Measurements from ENCODE around the gene TEAD3.
"Not testable (repeated sequence)": the region's sequence is repeated elsewhere in the genome, so short reads cannot be mapped to it uniquely, and the experiment has no call there.

The TEAD3 gene

DNA sequence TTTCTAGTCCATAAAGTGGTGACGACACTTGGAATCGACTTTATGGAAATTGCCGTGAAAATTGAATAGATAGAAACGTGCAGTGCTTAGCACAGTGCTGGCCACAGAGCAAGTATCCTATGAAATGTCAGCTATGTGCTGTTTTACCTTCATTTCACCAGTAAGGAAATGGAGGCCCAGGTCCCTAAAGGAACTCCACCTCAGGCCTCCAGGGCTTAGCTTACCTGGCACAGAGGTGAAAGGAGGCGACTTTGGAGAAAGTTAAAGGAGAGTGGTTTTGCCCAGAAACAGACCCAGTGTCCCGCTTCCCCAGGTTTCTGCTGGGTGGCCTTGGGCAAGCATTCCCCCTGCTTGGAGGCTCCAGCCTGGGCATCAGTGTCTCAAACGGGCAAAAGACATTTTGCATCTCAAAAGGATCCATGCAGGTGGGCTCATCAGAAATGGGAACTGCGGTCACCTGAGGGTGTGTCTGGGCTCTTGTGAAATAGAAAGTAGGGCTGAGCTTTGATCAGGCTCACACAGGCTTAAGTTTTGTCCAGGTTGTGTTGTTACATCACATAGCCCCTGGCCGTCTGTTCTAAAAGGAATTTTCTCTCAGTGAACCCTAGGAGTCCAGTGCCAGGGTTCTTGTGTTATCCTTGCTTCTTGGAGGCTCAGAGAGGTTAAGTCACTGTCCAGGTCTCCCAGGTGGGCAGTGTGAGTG is 22.6 kb upstream of the TEAD3 start:
- TF ChIP-seq, protein P1, sequence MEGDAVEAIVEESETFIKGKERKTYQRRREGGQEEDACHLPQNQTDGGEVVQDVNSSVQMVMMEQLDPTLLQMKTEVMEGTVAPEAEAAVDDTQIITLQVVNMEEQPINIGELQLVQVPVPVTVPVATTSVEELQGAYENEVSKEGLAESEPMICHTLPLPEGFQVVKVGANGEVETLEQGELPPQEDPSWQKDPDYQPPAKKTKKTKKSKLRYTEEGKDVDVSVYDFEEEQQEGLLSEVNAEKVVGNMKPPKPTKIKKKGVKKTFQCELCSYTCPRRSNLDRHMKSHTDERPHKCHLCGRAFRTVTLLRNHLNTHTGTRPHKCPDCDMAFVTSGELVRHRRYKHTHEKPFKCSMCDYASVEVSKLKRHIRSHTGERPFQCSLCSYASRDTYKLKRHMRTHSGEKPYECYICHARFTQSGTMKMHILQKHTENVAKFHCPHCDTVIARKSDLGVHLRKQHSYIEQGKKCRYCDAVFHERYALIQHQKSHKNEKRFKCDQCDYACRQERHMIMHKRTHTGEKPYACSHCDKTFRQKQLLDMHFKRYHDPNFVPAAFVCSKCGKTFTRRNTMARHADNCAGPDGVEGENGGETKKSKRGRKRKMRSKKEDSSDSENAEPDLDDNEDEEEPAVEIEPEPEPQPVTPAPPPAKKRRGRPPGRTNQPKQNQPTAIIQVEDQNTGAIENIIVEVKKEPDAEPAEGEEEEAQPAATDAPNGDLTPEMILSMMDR (conservative IDR thresholded peaks at IDR 0.05; ENCODE audit: low read length), result no peak
- H3K4me3 ChIP-seq (ENCODE audit: low read length), result no peak overlapping the region
- DNase-seq (ENCODE audit: low read depth), result no peak

DNA sequence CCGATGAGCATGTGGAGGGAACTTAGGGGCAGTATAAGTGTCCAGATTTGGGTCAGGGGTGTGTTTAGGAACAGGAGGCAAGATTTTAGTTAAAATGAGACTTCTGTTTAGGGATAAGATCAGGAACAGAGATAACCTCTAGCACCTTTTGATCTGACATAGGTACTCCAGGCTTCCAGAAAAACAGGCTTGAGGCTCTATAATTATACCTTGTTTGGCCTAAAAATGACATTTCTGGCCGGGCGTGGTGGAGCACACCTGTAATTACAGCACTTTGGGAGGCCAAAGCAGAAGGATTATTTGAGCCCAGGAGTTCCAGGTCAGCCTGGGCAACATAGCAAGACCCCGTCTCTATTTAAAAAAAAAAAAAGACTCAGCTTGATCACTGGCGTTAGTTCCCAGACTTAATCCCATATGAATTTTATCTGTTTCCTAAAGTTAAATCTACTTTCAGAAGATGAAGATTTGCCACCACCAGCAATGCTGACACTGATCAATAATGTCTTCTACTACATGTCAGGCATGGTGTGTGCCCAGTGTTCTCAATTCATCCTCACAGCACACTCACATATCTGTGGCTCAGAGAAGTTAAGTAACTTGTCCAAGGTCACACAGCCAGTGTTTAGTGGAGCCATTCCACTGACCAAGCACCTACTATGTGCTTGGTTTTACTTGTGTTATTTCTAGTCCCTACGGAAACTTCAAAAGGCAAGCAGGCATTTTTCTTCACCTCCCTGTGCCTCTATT is 21.9 kb upstream of the TEAD3 start:
- no peak overlapping the region for H3K4me3 ChIP-seq (ENCODE audit: low read length)
- DNase-seq (ENCODE audit: low read depth), result no peak
- TF ChIP-seq, protein P1 (conservative IDR thresholded peaks at IDR 0.05; ENCODE audit: low read length), result no peak

DNA sequence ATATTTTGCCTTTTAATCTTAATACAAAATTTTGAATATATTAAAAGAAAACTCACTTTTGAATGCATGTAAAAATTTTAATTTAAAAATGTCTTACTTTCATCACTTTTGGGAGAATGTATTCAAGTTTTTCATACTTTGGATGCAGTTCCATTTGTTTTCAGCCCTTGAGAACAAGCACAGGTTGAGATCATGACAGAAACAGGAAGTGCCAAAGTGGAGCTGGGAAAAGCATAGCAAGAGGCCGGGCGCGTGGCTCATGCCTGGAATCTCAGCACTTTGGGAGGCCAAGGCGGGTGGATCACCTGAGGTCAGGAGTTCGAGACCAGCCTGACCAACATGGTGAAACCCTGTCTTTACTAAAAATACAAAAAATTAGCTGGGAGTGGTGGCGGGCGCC is 21.1 kb upstream of the TEAD3 start:
- not testable (repeated sequence) for H3K4me3 ChIP-seq (ENCODE audit: low read length); DNase-seq (ENCODE audit: low read depth)

DNA sequence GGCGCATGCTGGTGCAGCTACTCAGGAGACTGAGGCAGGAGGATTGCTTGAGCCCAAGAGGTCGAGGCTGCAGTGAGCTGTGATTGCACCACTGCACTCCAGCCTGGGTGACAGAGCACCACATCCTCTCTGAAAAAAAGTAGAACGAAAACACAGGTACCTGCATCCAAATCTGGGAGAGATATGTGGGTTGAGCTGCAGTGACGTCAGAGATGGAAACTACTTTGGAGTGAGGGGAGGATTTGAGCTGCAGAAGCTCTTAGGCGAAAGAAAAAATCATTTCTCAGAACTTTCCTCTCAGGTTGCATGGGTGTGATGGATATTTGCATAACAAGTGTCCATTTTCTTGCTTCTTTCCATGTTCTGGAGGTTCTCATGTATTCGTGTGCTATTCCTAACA is 19.8 kb upstream of the TEAD3 start:
- TF ChIP-seq, protein P1 (conservative IDR thresholded peaks at IDR 0.05; ENCODE audit: low read length), result no peak
- no peak for DNase-seq (ENCODE audit: low read depth)
- no peak overlapping the region for H3K4me3 ChIP-seq (ENCODE audit: low read length)

DNA sequence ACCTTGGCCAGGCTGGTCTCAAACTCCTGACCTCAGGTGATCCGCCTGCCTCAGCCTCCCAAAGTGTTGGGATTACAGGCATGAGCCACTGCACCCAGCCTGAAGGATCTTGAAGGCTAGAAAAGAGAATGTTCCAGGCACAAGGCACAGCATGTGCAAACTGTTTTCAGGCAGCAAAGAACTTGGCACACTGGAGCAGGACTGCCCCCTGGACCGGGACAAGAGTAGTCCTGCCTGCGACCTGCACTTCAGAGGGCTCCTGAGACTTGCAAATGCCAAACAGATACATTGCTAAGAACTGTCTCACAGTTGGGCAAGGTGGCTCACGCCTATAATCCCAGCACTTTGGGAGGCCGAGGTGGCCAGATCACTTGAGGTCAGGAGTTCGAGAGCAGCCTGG is 19.1 kb upstream of the TEAD3 start:
- DNase-seq (ENCODE audit: low read depth); H3K4me3 ChIP-seq (ENCODE audit: low read length): not testable (repeated sequence)

DNA sequence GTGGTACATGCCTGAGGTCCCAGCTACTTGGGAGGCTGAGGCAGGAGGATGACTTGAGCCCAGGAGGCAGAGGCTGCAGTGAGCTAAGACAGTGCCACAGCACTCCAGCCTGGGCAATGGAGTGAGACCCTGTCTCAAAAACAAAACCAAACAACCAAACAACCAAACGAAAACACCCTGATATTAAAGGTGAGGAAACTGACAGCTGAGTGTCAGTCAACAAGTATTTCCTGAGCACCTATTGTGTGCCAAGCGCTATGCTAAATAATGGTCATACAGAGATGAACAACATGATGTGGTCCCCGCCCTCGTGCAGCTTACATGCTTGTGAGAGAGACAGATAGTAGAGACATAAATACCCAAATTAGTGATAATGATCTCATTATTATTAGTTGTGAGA is 17.7 kb upstream of the TEAD3 start:
- no peak overlapping the region for H3K4me3 ChIP-seq (ENCODE audit: low read length)
- no peak for DNase-seq (ENCODE audit: low read depth)
- TF ChIP-seq, protein P1 (conservative IDR thresholded peaks at IDR 0.05; ENCODE audit: low read length), result no peak

DNA sequence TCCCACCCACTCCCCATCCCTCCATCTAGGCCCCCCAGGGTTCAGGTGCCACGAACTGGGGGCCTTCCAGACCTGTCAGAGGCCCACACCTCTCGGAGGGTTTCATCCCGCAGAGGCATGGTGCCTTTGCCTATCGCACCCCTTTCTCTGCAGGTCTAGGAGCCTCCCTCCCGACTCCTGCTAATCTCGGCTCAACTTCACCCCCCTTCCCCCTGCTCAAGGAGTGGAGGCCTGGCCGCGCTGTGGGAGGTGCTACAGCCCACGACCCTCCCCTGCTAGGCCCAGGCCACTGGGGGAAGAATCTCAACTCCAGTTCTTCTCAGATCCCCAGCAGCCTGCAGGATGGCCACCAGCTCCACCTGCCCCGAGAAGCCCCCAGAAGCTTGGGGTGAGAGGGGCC is 15.9 kb upstream of the TEAD3 start, which contains the start of gene TULP1:
Gene TULP1, minus strand, starts transcription at position 157 of the 400 bp plus-strand sequence. Its CDS starts 38 bp downstream, at position 119.
- TF ChIP-seq, protein P1 (conservative IDR thresholded peaks at IDR 0.05; ENCODE audit: low read length), result no peak
- no peak for DNase-seq (ENCODE audit: low read depth)
- no peak within 1 kb of the TSS for H3K4me3 ChIP-seq (ENCODE audit: low read length)

DNA sequence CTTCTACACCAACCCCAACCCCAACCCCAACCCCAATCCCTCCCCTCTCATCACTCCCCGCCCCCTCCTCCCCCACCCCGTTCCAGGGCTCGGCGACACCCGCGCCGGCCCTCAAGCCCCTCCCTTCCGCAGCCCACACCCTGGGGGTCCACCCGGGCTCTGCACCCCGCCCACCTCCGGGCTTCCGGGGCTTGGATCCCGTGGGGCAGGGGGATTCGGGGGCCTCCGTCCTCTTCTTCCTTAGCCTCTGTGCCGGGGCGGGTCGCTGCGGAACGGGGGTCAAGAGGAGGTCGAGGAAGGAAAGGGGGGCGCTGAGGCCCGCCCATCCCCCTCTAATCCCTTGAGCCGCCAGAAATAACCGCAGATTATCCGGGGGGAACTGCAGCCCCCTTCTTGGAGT is 15.1 kb upstream of the TEAD3 start:
- no peak for DNase-seq (ENCODE audit: low read depth)
- TF ChIP-seq, protein P1 (conservative IDR thresholded peaks at IDR 0.05; ENCODE audit: low read length), result no peak
- no peak overlapping the region for H3K4me3 ChIP-seq (ENCODE audit: low read length)

Measured in AG10803 (cell line).